H54 (cell line): ENCODE results near the gene IRS2.
"Not testable (repeated sequence)": the region's sequence is repeated elsewhere in the genome, so short reads cannot be mapped to it uniquely, and the experiment has no call there.

Experiments
- DNase-seq: peaks from one replicate; pipeline ENCODE4 v3.0.0; 2011; ENCODE audit warnings: low spot score, mixed read lengths; ENCODE audit not compliant: insufficient read length
- FAIRE-seq: peaks from 3 replicates; lab custom pipeline; 2011; peaks lifted over from hg19 to GRCh38; lab: Jason Lieb, UNC
- POLR2A ChIP-seq: IDR thresholded peaks from 2 replicates; pipeline ENCODE4 v1.6.1; 2011; ENCODE audit warnings: low read depth, mild to moderate bottlenecking, low read length

The IRS2 gene

DNA sequence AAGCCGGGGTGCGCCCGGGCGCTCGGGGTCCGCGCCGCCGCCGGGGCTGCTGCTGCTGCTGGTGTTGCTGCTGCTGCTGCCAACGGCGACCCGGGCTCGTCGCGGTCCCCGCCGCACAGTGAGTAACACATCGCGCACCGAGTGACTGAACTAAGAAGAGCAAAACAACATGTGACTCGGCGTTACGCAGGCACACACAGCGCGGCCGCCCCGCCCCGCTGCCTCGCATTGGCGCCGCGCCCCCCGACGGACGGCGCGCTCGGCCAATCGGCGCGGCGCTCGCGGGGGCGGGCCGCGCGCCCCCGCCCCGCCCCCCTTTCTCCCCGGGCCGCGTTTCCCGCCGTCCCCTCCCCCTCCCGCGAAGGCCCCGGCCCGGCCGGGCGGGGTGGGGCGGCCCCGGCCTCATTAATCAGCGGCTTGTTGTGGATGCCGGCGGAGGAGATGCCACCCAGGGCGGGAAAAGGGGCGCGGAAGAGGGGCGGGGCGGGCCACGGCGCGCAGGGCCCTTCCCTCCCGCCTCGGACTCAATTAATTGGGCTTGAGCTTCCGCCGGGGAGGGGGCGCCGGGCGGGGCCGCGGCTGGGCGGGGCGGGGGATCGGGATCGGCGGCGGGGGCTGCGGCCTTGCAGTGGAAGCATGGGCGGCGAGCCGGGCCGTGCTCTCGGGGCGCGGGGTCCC is at the start of gene IRS2:
TSS of gene IRS2 (minus strand) at position 127 of the 678 bp plus-strand sequence. CDS start 530 bp downstream, outside the sequence.
- FAIRE-seq = peak; percentile 97
- peak; percentile 94 for TF ChIP-seq POLR2A
- peak; percentile 99 for DNase-seq

DNA sequence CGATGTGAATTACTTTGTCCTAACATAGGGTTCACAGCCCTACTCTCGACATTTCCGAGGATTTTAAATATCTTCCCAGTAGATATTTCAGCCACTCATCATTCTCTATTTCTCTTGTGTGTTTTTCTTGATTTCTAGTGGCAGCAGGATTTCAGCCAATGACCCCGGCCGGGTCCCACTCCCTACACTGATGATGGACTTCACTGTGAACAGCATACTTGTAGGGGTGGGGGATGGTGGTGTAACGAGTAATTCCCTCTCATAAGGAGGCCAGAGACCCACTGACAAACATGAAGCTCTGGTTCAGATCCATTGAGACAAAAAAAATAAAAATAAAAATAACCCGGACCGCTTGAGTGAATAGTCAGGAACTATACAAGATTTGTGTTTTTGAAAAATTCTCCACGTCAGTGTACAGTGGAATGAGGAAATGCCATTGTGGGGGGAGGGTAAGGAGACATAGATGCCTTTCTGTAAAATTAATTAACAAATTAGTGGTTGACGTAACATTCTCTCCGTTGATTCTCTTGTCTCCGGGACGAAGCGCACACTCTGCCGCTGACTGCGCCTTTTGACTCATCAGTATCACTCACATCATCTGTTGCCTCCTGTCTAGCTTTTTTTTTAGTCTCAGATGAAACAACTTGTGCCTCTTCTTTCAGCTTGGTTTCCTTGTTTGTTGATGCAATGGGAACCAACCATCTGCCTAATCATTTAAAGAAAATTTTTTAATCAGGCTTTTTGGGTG is 48.8 kb upstream of the IRS2 start:
- FAIRE-seq (peak; percentile 72), DNase-seq (no peak)

DNA sequence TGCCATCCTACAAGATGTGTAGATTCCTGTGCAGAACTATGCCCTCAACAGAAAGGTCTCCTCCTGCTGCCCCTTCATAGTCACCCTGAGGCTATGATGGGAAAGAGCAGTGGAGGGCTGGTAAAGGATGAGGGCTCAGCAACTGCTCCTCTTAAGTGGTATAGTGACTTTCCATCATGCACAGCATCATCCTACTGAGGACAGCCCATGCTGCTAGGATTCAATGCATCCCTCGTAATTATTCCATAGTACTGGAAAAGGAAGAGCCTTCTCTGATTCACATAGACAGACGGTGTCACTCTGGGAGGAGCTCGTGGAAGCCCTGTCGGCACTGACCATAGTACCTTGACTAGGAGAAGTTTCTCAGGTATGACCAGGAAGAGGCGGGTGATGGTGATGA is 47.6 kb upstream of the IRS2 start:
- DNase-seq (no peak), FAIRE-seq (no peak)
- TF ChIP-seq POLR2A = no peak

More for the DNA sequence above, 48.8 kb upstream of the IRS2 start:
- no peak for TF ChIP-seq POLR2A

DNA sequence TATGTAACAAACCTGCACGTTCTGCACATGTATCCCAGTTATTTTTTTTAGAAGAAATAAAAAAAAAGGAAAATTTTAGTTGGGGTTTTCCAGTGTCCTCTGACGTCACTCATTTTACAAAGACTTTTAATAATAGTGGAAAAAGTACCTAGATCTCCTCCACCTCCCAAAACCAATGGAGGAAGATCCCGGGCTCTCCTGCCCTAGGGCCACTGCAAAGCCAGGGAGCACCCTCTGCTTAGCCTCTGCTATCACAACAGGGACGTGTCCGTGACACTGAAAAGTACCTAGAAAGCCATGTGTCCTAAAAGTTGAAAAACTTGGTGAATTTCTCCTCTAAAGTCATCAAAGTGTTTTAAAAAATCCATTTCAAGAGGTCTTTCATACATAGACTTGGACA is 46.7 kb upstream of the IRS2 start:
- FAIRE-seq (peak; percentile 72), DNase-seq (no peak)
- no peak for TF ChIP-seq POLR2A

- DNase-seq, FAIRE-seq: not testable (repeated sequence)
These were observed 42.4 kb upstream of the IRS2 start for GRCh38 chr13:109828591-109829316.

DNA sequence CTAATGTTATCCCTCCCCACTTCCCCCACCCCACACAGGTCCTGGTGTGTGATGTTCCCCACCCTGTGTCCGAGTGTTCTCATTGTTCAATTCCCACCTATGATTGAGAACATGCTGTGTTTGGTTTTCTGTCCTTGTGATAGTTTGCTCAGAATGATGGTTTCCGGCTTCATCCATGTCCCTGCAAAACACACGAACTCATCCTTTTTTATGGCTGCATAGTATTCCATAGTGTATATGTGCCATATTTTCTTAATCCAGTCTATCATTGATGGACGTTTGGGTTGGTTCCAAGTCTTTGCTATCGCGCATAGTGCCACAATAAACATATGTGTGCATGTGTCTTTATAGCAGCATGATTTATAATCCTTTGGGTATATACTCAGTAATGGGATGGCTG is 36.8 kb upstream of the IRS2 start:
- not testable (repeated sequence) for FAIRE-seq, DNase-seq

DNA sequence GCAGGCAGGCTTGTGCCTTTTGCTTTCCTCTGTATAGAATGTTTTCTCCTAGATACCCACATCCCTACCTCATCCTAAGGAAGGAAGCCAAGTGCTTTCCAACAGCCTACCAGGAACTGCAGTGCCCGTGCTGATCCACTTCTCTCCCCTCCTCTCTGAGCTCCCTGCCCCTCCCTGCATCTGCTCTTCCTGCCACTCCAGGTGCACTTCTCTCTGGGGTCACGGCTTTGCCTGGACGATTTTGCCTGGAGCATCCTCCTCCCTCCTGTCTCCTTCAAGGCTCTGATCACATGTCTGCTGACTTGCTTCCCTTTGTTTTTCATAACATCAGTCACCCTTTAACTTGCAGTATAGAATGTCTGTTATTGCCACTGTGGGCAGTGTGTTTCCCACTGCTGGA is 34.7 kb upstream of the IRS2 start:
- no peak for TF ChIP-seq POLR2A
- no peak for DNase-seq
- FAIRE-seq = peak; percentile 72

- FAIRE-seq (no peak), DNase-seq (no peak)
- no peak for TF ChIP-seq POLR2A
These were observed 33.5 kb upstream of the IRS2 start for GRCh38 chr13:109819874-109820273.

DNA sequence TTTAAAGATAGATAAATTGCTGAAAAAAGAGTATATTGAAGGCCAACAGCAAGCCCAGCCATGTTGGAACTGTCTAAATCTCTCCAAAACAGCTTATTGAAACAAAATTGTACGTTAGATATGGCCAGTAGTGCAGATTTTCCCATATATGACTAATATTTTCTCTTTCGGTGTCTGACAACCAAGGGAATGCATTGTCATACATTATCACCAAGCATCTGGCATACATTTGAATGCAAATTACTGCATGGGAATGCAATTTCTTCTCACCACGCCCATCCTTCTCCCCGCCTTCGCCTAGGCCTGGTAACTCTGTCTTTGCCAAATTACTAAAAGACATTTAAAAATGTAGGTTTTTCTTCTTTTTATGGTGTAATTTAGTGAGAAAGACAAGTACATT is 32.5 kb upstream of the IRS2 start:
- no peak for FAIRE-seq
- DNase-seq = no peak
- no peak for TF ChIP-seq POLR2A

DNA sequence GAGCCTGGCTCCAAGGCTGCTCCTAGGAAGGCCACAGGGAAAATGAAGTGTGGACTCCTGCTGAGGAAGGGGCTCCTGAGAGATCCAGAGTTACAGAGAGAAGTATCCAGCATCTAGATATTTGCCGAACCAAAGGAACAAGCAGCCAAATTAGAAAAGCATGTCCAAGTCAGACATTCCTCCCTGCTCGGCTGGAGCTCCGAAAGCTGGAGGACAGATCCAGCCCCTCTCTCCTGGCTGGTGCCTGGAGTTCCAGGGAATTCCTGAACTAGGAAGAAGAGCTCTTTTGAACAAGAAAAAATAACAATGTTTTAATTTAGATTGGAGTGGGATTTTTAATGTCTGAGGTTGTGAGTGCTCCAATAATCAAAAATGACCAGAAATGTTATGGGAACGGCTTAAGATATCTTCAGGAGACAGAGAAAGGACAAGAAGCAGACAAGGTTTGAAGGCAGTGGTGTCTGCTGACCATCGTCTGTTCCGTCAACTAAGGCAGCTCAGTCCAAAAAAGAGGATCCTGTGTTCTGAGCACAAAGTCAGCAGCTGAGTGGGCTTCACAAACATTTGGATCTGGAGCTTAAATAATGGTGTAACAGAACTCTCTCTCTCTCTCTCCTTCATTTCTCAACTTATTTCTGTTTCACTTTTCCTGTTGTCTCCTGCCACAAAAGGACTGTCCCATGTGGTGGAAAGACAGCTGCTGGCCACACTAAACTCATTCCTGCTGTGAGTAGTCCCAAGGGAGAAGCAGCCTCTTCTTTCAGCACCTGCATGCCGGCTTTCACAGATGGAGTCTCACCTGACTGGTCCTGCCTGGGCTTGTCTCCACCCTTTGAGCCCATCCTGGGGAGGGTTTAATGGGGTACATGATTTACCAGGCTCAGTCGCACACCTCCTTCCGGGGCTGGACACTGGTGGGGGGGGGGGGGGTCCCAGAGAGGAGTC is 31.5 kb upstream of the IRS2 start:
- FAIRE-seq (peak; percentile 11), DNase-seq (no peak)
- TF ChIP-seq POLR2A = no peak

GRCh38 chr13:109816808-109817203 is 30.4 kb upstream of the IRS2 start:
- FAIRE-seq = no peak
- no peak for TF ChIP-seq POLR2A
- DNase-seq = no peak

- DNase-seq (no peak), FAIRE-seq (no peak)
- no peak for TF ChIP-seq POLR2A
These were observed 29.9 kb upstream of the IRS2 start for GRCh38 chr13:109816112-109816807.

DNA sequence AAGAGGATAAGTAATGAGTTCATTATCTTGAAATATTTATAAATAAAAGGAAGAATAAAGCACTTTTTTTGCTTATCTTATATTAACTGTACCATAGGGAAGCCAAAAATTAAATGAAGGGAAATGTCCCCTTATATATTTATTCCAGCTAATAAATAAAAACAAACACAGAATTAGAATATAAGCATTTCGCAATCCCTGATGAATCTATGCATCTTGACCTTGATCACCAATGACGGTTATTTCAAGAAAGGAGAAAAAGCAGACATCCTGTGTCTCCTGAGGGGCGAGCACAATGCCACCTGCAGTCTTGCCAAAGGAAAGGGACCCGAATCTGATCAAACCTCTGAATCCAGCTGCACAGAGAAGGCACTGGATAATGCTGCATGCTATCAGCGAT is 29.3 kb upstream of the IRS2 start:
- no peak for TF ChIP-seq POLR2A
- no peak for DNase-seq
- FAIRE-seq = no peak
